GM12865 (cell line): ENCODE results near the gene ITPKA.

ENCODE experiments used
- DNase-seq: peaks from one replicate; pipeline ENCODE4 v3.0.0; 2010; ENCODE audit warnings: low read depth
- H3K4me3 ChIP-seq: 2 replicates; pipeline ENCODE4 v1.5.1; 2011; ENCODE audit warnings: mild to moderate bottlenecking, low read depth, low read length, control low read depth
- TF ChIP-seq, protein P1 (sequence below): IDR thresholded peaks from 2 replicates; pipeline ENCODE4 v1.5.1; 2011; ENCODE audit warnings: low read length, control low read depth, low read depth, inconsistent platforms; ENCODE audit not compliant: insufficient read depth; ENCODE audit errors: missing control alignments

Gene ITPKA

DNA sequence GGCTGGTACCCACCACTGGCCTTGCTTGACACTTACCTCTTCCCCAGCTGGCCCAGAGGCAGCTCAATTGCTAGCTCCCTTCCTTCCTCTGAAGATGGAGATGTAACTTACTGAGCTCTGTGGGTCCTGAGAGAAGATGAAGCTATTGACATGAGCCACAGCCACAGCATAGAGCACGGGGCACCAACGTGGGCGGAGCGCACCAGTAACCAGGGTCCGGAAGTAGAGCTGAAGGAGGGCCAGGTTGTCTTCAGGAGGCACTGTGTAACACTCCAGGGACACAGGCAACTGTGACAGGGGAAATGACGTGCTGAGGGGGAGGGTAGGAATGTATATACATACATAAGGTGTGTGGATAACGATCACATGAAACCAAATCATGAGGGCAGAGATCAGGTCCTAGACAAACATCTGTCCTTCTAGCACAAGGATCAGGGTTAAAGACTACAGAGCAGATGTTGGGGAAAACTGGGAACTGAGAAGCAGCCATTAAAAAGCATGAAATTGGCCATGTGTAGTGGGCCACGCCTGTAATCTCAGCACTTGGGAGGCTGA lies 24.3 kb downstream of the ITPKA start:
- DNase-seq, result no peak
- H3K4me3 ChIP-seq, result no peak overlapping the region
- TF ChIP-seq, protein P1, sequence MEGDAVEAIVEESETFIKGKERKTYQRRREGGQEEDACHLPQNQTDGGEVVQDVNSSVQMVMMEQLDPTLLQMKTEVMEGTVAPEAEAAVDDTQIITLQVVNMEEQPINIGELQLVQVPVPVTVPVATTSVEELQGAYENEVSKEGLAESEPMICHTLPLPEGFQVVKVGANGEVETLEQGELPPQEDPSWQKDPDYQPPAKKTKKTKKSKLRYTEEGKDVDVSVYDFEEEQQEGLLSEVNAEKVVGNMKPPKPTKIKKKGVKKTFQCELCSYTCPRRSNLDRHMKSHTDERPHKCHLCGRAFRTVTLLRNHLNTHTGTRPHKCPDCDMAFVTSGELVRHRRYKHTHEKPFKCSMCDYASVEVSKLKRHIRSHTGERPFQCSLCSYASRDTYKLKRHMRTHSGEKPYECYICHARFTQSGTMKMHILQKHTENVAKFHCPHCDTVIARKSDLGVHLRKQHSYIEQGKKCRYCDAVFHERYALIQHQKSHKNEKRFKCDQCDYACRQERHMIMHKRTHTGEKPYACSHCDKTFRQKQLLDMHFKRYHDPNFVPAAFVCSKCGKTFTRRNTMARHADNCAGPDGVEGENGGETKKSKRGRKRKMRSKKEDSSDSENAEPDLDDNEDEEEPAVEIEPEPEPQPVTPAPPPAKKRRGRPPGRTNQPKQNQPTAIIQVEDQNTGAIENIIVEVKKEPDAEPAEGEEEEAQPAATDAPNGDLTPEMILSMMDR, result no peak

DNA sequence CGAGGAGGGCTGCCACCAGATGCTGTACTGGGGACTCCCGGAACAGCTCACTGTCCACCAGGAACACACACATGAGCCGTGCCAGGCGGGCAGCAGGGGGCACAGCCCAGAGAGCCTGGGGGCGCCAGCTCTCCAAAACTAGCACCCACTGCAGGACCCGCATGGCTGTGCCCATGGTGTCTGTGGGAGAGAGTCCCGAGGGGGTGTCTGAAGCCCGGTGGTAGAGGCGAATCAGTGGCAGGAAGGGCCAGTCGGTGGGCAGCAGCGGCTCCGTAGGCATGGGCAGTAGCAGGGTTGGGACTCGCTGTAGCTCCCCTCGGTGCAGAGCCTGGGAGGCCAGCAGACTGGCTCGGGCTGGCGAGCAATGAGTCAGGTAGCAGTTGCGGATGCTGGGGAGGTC lies 27.0 kb downstream of the ITPKA start:
- H3K4me3 ChIP-seq, result no peak overlapping the region
- TF ChIP-seq, protein P1, result no peak
- no peak for DNase-seq

DNA sequence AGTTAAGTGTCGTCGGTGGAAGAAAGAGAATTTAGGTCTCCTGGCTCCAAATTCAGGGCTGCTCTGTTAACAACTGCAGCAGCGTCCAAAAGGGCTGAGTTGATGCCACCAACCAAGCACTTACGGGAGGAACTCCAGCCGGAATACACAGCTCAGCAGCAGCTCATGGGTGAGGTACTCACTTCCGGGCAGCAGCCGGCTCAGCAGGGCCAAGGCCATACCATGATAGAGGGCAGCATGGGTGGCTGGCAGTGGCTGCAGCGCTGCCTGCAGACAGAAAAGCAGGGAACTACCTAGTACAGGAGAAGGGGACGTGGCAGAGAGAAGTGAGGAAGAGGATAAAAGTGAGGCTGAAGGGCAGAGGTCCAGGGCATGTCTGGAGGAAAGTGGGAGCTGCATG lies 27.9 kb downstream of the ITPKA start:
- DNase-seq, result no peak
- TF ChIP-seq, protein P1, result no peak
- H3K4me3 ChIP-seq, result no peak overlapping the region

DNA sequence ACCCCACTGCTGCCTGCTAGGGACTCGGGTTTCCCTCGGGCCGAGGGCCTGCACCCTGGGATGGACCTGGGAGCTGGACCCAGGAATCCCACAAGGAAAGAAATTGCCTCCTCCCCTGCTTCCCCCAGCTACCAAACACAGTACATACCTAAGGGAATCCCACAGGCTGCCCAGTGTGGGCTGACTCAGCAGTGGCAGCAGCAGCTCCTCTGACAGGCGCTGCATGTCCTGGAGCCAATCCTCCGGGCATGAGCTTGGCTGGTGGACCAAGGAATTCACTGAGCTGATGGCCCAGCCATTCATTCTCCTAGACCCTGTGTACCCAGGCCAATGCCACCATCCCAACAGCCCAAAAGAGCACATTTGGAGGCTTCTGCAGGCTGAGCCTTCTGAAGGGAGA lies 29.4 kb downstream of the ITPKA start:
- TF ChIP-seq, protein P1, result no peak
- H3K4me3 ChIP-seq, result no peak overlapping the region
- DNase-seq, result no peak

DNA sequence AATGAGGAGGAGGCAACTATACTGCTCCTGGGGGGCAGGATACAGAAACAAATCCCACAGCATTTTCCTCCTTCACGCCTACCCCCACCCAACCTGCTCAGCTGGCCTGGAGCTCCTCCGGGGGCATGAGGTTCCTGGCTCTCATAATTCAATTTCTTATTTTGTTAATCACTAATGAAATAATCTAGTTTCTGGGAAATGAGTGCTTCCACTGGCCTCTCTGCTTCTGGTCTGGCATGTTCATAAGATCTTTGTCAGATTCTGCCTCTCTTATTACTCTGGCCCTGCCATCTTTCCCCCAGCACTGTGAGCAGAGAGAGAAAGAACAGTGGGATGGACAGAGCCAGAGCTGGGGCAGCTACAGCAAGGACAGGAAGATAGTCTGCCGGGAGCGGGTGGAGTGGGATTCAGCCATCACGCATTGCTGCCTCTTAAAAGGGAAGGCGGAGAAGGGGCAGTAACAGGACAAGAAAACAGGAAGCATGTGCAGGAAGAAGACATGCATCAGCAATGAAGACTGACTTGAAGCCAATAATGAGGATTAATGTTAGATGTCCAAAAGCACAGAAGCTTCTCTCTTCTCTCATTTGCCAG lies 36.8 kb downstream of the ITPKA start:
- TF ChIP-seq, protein P1, result no peak
- no peak overlapping the region for H3K4me3 ChIP-seq
- DNase-seq, result no peak

DNA sequence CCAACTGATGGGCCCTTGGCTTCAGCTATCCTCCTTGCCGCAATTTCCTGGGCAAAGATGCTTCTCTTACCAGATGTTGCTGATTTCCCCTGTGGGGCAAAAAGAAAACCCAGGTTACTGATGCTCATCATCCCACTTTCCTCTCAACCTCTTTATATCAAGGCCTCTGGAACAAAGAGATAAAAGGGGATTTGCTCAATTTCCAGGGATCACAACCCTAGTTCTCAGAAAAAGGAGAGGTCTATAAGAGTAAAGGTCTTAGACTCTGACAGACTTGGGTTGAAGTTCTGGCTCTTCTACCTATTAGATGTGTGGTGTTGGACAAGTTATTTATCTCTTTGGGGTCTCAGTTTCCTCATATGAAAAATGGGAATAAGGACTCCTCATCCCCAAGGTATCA lies 41.9 kb downstream of the ITPKA start:
- DNase-seq, result no peak
- H3K4me3 ChIP-seq, result no peak overlapping the region
- TF ChIP-seq, protein P1, result no peak

DNA sequence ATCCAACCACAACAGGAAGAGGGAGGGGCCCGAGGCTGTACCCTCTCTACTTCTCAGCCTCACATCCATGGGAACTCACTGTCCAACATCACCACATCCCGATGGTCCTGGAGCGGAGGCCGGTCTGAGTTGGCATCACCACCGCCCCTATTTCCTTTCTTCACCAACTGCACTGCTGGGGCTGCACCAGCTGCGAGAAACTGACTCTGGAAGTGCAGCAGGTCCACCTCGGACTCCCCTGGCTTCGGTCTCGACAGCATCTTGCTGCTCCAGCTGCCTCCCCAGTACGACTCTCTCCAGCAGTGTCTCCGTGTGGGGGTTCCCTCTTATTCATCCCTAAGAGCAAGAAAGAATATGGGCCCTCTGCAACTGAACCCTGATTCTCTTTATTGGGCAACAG lies 43.2 kb downstream of the ITPKA start:
- TF ChIP-seq, protein P1, result no peak
- H3K4me3 ChIP-seq, result no peak overlapping the region
- DNase-seq, result no peak
